SU-DHL-6 (cell line): ENCODE data around the gene DAO.

Experiments
- EZH2phosphoT487 ChIP-seq: fragments of 200-600 bp; sonication (generic), shearing (Covaris generic); conservative IDR thresholded peaks from 2 replicates; pipeline ENCODE4 v1.6.1; 2018; ENCODE audit warnings: mild to moderate bottlenecking, antibody characterized with exemption, low read length, moderate library complexity, mixed read lengths
- TF ChIP-seq, protein P1 (sequence below): fragments of 200-600 bp; sonication (generic); IDR thresholded peaks from one replicate; pipeline ENCODE4 v1.5.1; 2017; ENCODE audit warnings: antibody characterized with exemption, mild to moderate bottlenecking, low read length, moderate library complexity; ENCODE audit not compliant: insufficient read depth, poor library complexity, severe bottlenecking

DNA sequence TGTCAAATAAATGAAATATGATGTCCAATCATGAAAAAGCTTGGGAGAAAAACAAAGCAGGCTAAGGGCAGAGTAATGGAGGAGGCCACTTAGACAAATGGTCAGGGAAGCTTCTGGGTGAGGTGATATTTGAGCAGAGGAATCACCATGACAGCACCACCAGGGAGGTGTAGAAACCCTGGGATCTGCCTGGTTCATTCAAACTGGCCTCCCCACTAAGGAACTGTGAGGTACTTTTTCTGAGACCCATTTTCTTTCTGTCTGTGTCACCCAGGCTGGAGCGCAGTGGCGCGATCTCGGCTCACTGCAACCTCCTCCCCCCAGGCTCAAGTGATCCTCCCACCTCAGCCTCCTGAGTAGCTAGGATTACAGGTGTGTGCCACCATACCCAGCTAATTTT is 14.7 kb upstream of the DAO start:
- TF ChIP-seq, protein P1, sequence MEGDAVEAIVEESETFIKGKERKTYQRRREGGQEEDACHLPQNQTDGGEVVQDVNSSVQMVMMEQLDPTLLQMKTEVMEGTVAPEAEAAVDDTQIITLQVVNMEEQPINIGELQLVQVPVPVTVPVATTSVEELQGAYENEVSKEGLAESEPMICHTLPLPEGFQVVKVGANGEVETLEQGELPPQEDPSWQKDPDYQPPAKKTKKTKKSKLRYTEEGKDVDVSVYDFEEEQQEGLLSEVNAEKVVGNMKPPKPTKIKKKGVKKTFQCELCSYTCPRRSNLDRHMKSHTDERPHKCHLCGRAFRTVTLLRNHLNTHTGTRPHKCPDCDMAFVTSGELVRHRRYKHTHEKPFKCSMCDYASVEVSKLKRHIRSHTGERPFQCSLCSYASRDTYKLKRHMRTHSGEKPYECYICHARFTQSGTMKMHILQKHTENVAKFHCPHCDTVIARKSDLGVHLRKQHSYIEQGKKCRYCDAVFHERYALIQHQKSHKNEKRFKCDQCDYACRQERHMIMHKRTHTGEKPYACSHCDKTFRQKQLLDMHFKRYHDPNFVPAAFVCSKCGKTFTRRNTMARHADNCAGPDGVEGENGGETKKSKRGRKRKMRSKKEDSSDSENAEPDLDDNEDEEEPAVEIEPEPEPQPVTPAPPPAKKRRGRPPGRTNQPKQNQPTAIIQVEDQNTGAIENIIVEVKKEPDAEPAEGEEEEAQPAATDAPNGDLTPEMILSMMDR, result no peak
- no peak for TF ChIP-seq EZH2phosphoT487
